HG03469 (cell line): ENCODE data around the gene FBXW11.

ENCODE experiments used
- ATAC-seq: cut with Tn5 transposase; IDR thresholded peaks from one replicate; pipeline ENCODE4 v1.9.1; 2021; ENCODE audit warnings: mild to moderate bottlenecking, moderate library complexity, moderate number of reproducible peaks; ENCODE audit not compliant: unreplicated experiment

Gene FBXW11

DNA sequence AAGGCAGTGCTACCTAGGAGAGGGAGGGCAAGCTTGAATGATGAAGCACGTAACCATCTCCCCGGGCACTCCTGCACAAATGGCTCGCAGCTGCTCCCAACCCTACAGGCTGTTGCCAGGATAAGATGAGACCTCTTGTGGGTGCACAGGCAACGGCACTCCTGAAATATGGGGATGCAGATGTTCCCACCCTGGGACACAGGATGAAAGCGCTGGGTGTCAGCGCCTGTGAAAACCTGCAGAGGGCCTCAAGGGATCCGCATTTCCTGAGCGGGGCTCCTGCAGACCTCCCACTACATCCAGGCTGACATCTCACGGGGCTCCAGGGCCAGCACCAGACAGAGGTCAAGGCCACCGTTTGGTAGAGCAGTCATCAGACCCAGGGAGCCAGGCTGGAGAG is 160.1 kb downstream of the FBXW11 start:
- ATAC-seq: no peak

DNA sequence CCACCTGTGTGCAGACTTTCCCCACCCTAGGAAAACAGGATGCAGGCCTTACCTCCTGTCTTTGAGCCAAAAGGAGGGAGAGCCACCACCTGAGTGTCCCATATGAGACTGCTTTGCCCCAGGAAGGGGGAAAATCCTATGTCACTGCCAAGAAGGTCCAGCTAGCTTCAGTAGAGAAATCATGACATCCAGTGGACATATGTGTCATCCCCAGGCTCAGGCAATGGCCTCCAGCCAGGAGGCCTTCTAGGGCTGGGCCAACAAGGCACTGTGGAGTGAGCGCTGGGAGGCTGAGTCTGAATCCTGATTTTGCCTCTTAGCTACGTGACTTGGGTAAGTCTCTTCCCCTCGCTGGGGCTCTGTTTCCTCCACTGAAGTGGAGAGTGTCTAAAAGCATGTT is 160.6 kb downstream of the FBXW11 start:
- ATAC-seq: no peak

DNA sequence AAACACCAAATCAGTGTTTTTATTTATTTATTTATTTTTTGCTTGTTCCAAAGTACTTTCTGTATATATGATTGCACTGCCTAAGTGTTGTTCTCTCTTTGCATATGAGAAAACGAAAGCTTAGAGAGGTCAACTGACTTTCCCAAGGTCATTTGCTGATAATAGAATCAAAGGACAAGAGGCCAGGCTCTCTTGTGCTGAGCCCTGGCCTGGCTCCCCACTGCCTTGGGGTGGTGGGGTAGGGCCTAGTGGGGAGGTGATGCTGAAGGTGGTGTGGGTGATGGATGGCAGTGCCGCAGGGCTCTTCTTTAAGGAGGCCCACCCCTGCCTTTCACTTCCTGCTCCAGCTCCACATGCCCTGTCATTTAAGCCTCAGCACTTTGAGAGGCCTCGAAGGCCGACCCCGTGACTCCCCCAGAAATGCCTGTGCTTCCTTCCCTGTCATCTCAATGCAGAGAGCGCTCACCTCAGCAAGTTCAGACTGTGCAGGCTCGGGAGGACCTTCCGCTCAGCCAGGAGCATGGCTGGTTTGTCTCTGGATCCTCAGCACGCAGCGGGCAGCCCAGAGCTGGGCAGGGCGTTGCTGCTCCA is 161.3 kb downstream of the FBXW11 start:
- ATAC-seq: no peak

DNA sequence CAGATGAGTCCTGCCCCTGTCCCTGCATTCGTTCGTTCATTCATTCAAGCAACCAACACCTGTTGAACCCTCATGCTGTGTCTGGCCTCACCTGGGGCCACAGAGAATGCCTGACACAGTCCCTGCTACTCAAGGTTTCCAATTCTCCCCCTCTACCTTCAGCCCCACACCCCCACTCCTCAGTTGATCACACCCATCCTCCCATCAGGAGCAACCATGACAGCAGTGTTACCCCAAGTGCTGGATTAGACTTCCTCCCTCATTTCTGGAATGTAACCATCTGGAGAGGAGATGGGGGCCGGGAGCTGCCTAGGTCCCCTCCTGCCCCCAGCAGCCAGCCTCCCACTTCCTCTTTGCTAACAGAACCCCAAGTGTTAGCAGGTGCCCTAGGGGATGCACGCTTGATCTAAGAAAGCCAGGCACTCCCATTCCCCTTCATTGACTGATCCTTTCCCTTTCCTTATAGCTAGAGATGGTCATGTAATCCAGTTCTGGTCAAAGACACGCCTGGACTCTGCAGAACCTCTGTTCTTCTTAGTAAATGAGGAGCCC is 163.6 kb downstream of the FBXW11 start:
- ATAC-seq: no peak

- ATAC-seq: no peak
Observed at GRCh38 chr5:171841984-171842776, 164.3 kb downstream of the FBXW11 start.

GRCh38 chr5:171840711-171841522 is 165.5 kb downstream of the FBXW11 start:
- ATAC-seq: no peak

GRCh38 chr5:171840066-171840465 is 166.4 kb downstream of the FBXW11 start:
- ATAC-seq: no peak

GRCh38 chr5:171839112-171839511 is 167.3 kb downstream of the FBXW11 start:
- ATAC-seq: no peak

GRCh38 chr5:171838066-171838465 is 168.4 kb downstream of the FBXW11 start:
- ATAC-seq: no peak

DNA sequence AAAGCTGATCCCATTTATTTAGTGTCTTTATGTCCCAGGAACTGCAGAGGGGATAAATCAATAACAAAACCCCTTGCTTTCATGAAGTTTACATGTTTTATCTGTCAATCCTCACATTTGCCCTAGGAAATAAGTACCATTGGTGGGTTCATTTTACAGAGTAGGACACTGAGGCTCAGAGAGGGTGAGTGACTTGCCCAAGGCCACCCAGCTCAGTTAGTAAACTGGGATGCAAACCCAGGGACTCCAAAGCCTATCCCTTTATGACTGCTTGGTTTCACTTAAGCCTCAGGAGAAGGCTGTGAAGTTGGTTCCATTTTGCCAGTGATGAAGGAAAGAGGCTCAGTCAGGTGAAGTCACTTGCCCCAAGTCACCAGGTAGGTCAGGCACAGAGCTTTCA is 168.9 kb downstream of the FBXW11 start:
- no peak for ATAC-seq

DNA sequence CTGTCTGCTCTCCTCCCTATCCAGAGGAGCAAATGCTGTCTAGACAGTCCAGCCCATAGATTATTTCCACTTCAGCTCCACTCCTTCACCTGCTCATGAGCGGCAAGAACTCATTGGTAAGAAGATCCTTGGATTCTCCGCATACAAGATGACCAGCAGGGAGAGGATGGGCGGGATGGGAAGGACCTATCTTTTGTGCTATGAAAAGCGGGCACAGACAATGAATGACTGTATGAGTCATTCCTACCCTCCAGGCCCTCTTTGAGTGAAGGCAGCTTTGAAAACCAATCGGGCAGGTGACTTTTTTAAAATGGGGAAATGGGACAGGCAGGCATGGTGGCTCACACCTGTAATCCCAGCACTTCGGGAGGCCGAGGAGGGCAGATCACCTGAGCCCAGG is 171.4 kb downstream of the FBXW11 start:
- ATAC-seq: no peak

DNA sequence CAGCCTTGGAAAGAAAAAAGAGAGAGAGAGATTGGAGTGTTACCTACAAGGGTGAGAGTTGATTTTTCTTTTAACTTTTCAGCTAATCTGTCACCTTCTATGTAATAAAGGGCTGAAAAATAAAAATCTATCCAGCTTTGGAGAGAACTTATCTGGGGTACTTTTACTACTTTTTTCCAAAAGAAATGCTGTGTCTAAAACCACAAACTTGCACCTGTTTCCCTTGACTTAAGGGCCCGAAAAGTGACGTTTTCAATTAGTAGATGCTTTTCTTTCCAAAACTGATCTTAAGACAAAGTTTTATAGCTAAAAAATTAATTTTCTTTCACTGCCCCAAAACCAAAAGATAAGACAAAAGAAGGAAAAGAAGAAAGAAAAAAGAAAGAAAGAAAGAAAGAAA is 172.0 kb downstream of the FBXW11 start:
- no peak for ATAC-seq

- ATAC-seq: no peak
Observed at GRCh38 chr5:171832775-171833174, 173.7 kb downstream of the FBXW11 start.

DNA sequence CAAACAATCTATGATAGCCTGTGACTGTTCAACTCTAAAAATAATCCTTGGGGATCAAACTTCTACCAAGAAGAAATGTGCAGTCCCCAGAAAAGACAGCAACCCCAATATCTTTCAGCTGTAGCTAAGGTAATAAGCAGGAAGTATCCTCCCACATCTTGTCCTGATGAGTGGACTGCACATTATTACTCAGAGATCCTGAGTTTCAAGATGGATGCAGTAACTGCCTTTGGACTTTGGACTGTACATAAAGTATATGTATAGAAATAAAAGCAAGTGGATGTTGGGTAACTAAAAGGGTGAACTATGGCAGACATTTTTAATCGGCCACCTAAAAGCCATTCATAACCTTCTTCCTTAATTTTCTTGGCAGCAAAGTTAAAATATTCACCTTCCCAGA is 175.8 kb downstream of the FBXW11 start:
- ATAC-seq: no peak

- no peak for ATAC-seq
Observed at GRCh38 chr5:171827162-171827561, 179.3 kb downstream of the FBXW11 start.

GRCh38 chr5:171826132-171826531 is 180.3 kb downstream of the FBXW11 start:
- ATAC-seq: no peak

DNA sequence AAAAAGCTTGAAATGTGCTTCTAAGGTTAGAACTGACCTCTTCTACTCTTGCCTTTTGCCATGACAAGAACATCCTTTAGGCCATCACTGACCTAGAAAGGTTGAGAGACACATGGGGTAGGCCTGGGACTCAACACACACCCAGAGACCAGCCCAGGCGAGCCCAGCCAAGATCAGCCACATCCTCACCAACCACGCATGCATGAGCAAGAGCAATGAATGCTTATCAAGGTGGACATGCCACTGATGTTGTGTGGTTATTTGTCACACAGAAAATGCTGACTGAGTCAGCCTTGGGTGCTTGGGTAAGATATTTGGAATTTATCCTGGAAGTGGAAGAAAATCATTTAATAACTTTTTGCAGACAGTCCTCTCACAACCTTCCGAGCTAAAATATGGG is 181.4 kb downstream of the FBXW11 start:
- ATAC-seq: no peak

DNA sequence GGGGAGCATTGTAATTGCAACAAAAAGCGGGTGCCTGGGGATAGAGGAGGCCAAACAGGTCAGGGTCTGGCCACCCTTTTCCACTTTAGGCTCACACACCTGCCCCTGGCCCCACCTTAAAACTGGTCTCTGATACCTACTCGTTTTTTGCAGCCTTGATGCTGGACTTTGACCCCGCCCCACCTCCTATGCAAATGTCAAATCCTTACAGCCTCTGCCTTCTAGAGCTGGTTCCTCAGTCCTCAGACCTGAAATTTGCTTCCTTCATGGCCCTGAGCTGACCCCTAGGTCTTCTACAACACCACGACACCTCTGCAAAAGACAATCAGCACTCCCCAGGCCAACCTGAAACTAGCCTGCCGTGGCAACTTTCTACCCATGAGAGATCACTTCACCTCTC is 183.2 kb downstream of the FBXW11 start:
- ATAC-seq: no peak

DNA sequence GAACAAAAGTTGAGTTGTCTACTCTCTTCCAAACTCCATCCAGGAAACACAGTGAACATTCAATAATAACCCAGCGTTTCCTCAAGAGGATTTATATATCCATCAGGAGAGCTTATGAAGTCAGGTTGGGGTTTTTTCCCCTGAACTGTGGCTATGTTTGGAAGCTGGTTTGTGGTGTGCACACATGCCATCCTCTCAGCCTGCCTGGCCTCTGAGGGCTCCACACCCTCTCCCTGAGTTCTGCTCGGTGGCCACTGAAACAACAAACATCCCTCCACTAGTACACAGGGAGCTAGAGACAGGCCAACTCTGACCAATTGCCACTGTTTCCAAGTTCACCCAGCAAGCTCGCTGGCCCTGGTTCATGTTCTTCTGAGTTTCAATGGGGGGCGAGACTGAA is 185.2 kb downstream of the FBXW11 start:
- no peak for ATAC-seq

DNA sequence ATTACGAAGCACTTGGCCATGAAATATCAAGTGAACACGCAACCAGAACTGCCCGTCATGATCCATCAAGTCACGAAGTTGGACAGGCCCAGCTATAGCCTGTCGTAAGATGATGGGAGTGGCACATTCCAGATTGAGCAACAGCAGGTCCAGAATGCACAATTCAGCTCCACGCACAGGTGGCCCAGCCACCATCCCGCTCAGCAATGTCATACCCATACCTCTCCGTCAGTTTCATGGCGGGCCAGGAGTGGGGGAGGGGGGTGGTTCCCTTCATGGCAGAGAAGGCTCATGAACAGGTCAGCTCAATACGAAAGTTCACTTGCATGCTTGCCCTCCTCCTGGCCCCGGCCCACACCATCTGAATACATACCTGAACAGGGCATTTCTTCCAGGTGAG is 185.9 kb downstream of the FBXW11 start:
- ATAC-seq: no peak

DNA sequence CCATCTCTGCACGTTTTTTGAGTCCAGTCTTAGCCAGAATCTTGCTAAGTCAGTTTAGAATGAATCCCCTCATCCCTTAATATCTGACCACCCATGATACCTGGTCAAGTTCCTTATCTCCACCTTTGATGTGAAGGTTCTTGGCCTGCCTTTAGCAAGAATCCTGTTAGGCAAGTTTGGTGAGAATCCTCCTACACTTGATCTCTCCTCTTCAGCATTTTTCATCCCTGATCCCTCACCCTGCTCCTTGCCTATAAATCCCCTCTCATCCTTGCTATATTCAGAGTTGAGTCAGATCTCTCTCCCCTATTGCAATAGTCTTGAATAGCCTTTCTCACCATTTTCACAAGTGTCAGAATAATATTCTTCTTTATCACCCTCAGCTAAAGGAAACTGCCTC is 189.8 kb downstream of the FBXW11 start:
- ATAC-seq: no peak
